H1 (cell line): Measurements from ENCODE around the gene ARSI. TPM values are rescaled to one million over a fixed set of nuclear protein-coding genes. Genes with fewer than 3 reads are reported as not detected.

ENCODE experiments used
- EP300 ChIP-seq, 2 experiments: IDR thresholded peaks; 1 replicate in 1 of 2; 2 replicates in 1 of 2; pipeline ENCODE4 v1.6.1; 2011 to 2012; ENCODE audit warnings: low read depth in 2 of 2, low read length in 2 of 2, mild to moderate bottlenecking in 2 of 2, borderline replicate concordance in 1 of 2, inconsistent platforms in 1 of 2, moderate library complexity in 1 of 2
- polyA plus RNA-seq, 7 experiments: library from polyadenylated mRNA; depleted of rRNA in 3 of 7; stranded (reverse) in 5 of 7; unstranded in 2 of 7; fragments of >200 nt in 5 of 7; fragments of 200-250 nt in 2 of 7; gene quantifications; 1 replicate in 5 of 7; 2 replicates in 1 of 7; 4 replicates in 1 of 7; pipeline versions ENCODE4 v1.2.1 to v1.2.3, GENCODE V29; 2011 to 2013; ENCODE audit warnings: missing spikeins in 2 of 7, mixed read lengths in 2 of 7
- total RNA-seq: library from RNA; stranded (reverse); fragmentation: NEBNext Ultra II Directional; extraction: Animal tissue kit (Norgen Biotek cat#: 25700); gene quantifications from 2 replicates; pipeline ENCODE4 v1.2.1, GENCODE V29; 2021

ARSI gene
- total and polyA plus RNA-seq, 2 of the 8 experiments (the other 6 are each of a cell fraction or from before 2014, with no cell fraction given) = 4.5 to 6.7 TPM

DNA sequence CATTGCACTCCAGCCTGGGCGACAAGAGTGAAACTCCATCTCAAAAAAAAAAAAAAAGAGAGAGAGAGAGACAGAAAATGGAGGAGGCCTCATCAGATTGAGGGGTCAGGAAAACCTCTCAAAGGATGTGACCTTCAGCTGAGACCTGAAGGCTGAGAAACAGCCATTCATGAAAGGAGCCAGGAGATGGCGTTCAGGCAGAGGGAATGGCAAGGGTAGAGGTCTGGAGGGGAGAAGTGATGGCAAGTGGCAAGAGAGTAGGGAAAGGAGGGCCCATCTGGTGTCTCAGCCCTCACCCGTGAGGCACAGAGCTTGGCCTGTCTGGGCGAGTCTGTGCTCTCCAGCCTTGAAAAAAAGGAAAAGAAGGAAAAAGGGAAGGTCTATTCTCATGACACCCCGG is 30.2 kb downstream of the ARSI start (continued):
- TF ChIP-seq EP300 (IDR thresholded peaks at IDR 0.05; ENCODE audit: borderline replicate concordance in 1 of 2, low read depth in 2 of 2, low read length in 2 of 2) = no peak
